OCI-LY3 (cell line): Measurements from ENCODE around the gene TUBGCP5.

Experiments
- EZH2phosphoT487 ChIP-seq: fragments of 200-600 bp; shearing (Covaris generic); IDR thresholded peaks from 2 replicates; pipeline ENCODE4 v1.6.1; 2018; ENCODE audit warnings: antibody characterized with exemption, mixed run types, low read depth
- TF ChIP-seq, protein P1 (sequence below): fragments of 200-600, 300-600 bp; sonication (generic); IDR thresholded peaks from 2 replicates; pipeline ENCODE4 v1.5.1; 2014; ENCODE audit warnings: antibody characterized with exemption, low read length, low read depth

- TF ChIP-seq, protein P1, sequence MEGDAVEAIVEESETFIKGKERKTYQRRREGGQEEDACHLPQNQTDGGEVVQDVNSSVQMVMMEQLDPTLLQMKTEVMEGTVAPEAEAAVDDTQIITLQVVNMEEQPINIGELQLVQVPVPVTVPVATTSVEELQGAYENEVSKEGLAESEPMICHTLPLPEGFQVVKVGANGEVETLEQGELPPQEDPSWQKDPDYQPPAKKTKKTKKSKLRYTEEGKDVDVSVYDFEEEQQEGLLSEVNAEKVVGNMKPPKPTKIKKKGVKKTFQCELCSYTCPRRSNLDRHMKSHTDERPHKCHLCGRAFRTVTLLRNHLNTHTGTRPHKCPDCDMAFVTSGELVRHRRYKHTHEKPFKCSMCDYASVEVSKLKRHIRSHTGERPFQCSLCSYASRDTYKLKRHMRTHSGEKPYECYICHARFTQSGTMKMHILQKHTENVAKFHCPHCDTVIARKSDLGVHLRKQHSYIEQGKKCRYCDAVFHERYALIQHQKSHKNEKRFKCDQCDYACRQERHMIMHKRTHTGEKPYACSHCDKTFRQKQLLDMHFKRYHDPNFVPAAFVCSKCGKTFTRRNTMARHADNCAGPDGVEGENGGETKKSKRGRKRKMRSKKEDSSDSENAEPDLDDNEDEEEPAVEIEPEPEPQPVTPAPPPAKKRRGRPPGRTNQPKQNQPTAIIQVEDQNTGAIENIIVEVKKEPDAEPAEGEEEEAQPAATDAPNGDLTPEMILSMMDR: no peak
- TF ChIP-seq EZH2phosphoT487: no peak
Measured at GRCh38 chr15:22973987-22974386, 65.4 kb downstream of the TUBGCP5 start.
